HepG2 (cell line): ENCODE data around the gene CTXN1. TPM values are rescaled to one million over a fixed set of nuclear protein-coding genes. Genes with fewer than 3 reads are reported as not detected.

Experiments used
- CBX2 ChIP-seq, 2 experiments: fragments of 200-600 bp in 1 of 2; sonication (generic); formaldehyde crosslinking in 1 of 2; IDR thresholded peaks; 2 replicates each; pipeline versions ENCODE4 v1.7.0 to v1.8.1; 2018 to 2022; ENCODE audit warnings: low read depth in 2 of 2, low read length in 1 of 2, mild to moderate bottlenecking in 1 of 2, missing genetic modification reagents in 1 of 2
- CCAR2 ChIP-seq: fragments of 200-400 bp; formaldehyde crosslinking; optimal IDR thresholded peaks from 2 replicates; pipeline ENCODE3; 2018; ENCODE audit warnings: low read depth, mild to moderate bottlenecking, low read length, moderate library complexity
- CENPT ChIP-seq: sonication (generic); formaldehyde crosslinking; IDR thresholded peaks from 2 replicates; pipeline ENCODE4 v1.8.0; 2022; ENCODE audit warnings: low read depth, mild to moderate bottlenecking, moderate library complexity, missing genetic modification reagents
- FOXO1 ChIP-seq: sonication (generic); formaldehyde crosslinking; IDR thresholded peaks from 2 replicates; pipeline ENCODE4 v1.4.0; 2020; ENCODE audit warnings: missing genetic modification reagents
- HNF4A ChIP-seq: sonication (generic); formaldehyde crosslinking; IDR thresholded peaks from 2 replicates; pipeline ENCODE4 v1.4.0; 2020; ENCODE audit warnings: missing genetic modification reagents
- KDM1A ChIP-seq: IDR thresholded peaks from 2 replicates; pipeline ENCODE4 v1.6.1; 2016; ENCODE audit warnings: missing compliant biosample characterization
- SCMH1 ChIP-seq: sonication (generic); formaldehyde crosslinking; IDR thresholded peaks from 2 replicates; pipeline ENCODE4 v1.9.0; 2021; ENCODE audit warnings: missing genetic modification reagents, mild to moderate bottlenecking, borderline replicate concordance
- TOPORS ChIP-seq: sonication (generic); formaldehyde crosslinking; IDR thresholded peaks from 2 replicates; pipeline ENCODE4 v1.8.0; 2023; ENCODE audit warnings: mild to moderate bottlenecking, missing genetic modification reagents
- ZKSCAN8 ChIP-seq: IDR thresholded peaks from 2 replicates; pipeline ENCODE4 v1.6.1; 2016; ENCODE audit warnings: borderline replicate concordance, missing genetic modification reagents, missing compliant biosample characterization
- ZNF430 ChIP-seq: sonication (generic); formaldehyde crosslinking; IDR thresholded peaks from 2 replicates; pipeline ENCODE4 v1.9.0; 2021; ENCODE audit warnings: mild to moderate bottlenecking, missing genetic modification reagents
- ZNF644 ChIP-seq: IDR thresholded peaks from 2 replicates; pipeline ENCODE4 v1.6.1; 2016; ENCODE audit warnings: low read depth
- ZNF713 ChIP-seq: sonication (generic); formaldehyde crosslinking; IDR thresholded peaks from 2 replicates; pipeline ENCODE4 v1.4.0; 2020; ENCODE audit warnings: mild to moderate bottlenecking, missing genetic modification reagents
- polyA plus RNA-seq, 8 experiments: library from polyadenylated mRNA; depleted of rRNA in 3 of 8; stranded (reverse) in 7 of 8; unstranded in 1 of 8; fragments of >200 nt; fragmentation: Illumina TruSeq in 4 of 8; extraction: Trizol in 4 of 8; gene quantifications; 2 replicates each; pipeline versions ENCODE4 v1.2.1 to v1.2.3, GENCODE V29; 2011 to 2016; ENCODE audit warnings: low read depth in 4 of 8, missing spikeins in 1 of 8, mixed read lengths in 1 of 8; ENCODE audit not compliant: insufficient read depth in 1 of 8
- total RNA-seq, 5 experiments: library from RNA; depleted of rRNA; stranded (reverse); fragments of >200 nt; fragmentation: Illumina TruSeq; extraction: Trizol; gene quantifications; 2 replicates each; pipeline ENCODE4 v1.2.3, GENCODE V29; 2016; ENCODE audit warnings: low read depth in 1 of 5
- TF ChIP-seq, protein P1 (sequence below): sonication (generic); formaldehyde crosslinking; IDR thresholded peaks from 2 replicates; pipeline ENCODE4 v1.5.0; 2020; ENCODE audit warnings: mild to moderate bottlenecking, low read depth, missing genetic modification reagents, borderline replicate concordance
- TF ChIP-seq, protein P2 (sequence below): sonication (generic); formaldehyde crosslinking; IDR thresholded peaks from 2 replicates; pipeline ENCODE4 v1.5.0; 2020; ENCODE audit warnings: missing genetic modification reagents
- TF ChIP-seq, protein P3 (sequence below): sonication (generic); formaldehyde crosslinking; IDR thresholded peaks from 2 replicates; pipeline ENCODE4 v1.4.0; 2020; ENCODE audit warnings: low read depth, missing genetic modification reagents
- TF ChIP-seq, protein P4 (sequence below): sonication (generic); formaldehyde crosslinking; IDR thresholded peaks from 2 replicates; pipeline ENCODE4 v1.4.0; 2020; ENCODE audit warnings: missing genetic modification reagents
- TF ChIP-seq, protein P5 (sequence below): sonication (generic); formaldehyde crosslinking; IDR thresholded peaks from 2 replicates; pipeline ENCODE4 v1.4.0; 2020; ENCODE audit warnings: missing genetic modification reagents
- TF ChIP-seq, protein P6 (sequence below): sonication (generic); formaldehyde crosslinking; IDR thresholded peaks from 2 replicates; pipeline ENCODE4 v1.8.0; 2022; ENCODE audit warnings: low read depth, missing genetic modification reagents

Gene CTXN1
- total and polyA plus RNA-seq, 2 of the 13 experiments (the other 11 are each of a cell fraction or from before 2014, with no cell fraction given) = 0.11 TPM; not detected in 1

DNA sequence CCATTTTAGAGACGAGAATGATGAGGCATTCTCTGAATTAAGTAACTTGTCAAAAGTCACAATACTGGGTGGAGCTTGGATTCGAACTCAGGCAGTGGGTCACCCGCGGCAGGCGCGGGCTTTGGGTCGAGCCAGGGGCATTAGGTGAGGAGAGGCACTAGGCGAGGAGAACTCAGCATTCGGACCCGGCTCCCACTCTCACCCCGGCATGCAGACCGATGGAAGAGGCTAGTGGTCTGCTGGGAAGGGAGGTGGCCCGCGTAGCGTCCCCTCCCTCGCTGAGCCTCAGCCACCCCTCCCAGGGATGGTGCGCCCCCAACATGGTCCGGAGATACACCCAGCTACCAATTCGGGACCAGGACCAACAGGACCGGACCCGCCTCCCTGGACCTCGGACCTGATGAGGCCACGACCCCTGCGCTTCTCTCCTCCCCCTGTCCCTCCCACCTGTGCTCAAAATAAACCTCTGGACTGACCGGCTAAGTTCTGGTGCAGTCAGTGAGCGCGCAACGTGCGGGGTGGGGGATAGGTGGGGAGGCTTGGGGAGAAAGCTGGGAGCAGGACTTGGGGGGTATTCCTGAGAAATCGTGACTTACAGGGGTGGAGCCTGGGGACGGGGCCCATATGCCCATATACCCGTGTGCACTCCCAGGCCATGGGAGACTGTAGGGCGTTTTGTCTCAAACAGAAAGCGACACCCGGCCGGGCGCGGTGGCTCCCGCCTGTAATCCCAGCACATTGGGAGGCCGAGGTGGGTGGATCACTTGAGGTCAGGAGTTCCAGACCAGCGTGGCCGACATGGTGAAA, 7.1 kb downstream of the CTXN1 start (continued):
- TF ChIP-seq, protein P1, sequence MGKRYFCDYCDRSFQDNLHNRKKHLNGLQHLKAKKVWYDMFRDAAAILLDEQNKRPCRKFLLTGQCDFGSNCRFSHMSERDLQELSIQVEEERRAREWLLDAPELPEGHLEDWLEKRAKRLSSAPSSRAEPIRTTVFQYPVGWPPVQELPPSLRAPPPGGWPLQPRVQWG (CRISPR knock-in tag) = no peak
- TF ChIP-seq SCMH1 (CRISPR knock-in tag) (no peak), ZNF430 (no peak), CENPT (0 out of 2 replicates have a peak, but pooled peaks have one; percentile 6), CCAR2 (no peak), ZNF713 (CRISPR knock-in tag) (no peak), ZNF644 (no peak), KDM1A (CRISPR knock-in tag) (peak; percentile 80; the same call in 1 of the 2 replicates), HNF4A (peak; percentile 92), CBX2 (IDR thresholded peaks at IDR 0.05; ENCODE audit: low read depth, low read length) (no peak), CBX2 (CRISPR knock-in tag; IDR thresholded peaks at IDR 0.05; ENCODE audit: low read depth) (no peak), ZKSCAN8 (CRISPR knock-in tag) (no peak), FOXO1 (CRISPR knock-in tag) (no peak), TOPORS (no peak)
- TF ChIP-seq, protein P2, sequence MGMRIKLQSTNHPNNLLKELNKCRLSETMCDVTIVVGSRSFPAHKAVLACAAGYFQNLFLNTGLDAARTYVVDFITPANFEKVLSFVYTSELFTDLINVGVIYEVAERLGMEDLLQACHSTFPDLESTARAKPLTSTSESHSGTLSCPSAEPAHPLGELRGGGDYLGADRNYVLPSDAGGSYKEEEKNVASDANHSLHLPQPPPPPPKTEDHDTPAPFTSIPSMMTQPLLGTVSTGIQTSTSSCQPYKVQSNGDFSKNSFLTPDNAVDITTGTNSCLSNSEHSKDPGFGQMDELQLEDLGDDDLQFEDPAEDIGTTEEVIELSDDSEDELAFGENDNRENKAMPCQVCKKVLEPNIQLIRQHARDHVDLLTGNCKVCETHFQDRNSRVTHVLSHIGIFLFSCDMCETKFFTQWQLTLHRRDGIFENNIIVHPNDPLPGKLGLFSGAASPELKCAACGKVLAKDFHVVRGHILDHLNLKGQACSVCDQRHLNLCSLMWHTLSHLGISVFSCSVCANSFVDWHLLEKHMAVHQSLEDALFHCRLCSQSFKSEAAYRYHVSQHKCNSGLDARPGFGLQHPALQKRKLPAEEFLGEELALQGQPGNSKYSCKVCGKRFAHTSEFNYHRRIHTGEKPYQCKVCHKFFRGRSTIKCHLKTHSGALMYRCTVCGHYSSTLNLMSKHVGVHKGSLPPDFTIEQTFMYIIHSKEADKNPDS (CRISPR knock-in tag) = 0 out of 2 replicates have a peak, but pooled peaks have one; percentile 31
- TF ChIP-seq, protein P3, sequence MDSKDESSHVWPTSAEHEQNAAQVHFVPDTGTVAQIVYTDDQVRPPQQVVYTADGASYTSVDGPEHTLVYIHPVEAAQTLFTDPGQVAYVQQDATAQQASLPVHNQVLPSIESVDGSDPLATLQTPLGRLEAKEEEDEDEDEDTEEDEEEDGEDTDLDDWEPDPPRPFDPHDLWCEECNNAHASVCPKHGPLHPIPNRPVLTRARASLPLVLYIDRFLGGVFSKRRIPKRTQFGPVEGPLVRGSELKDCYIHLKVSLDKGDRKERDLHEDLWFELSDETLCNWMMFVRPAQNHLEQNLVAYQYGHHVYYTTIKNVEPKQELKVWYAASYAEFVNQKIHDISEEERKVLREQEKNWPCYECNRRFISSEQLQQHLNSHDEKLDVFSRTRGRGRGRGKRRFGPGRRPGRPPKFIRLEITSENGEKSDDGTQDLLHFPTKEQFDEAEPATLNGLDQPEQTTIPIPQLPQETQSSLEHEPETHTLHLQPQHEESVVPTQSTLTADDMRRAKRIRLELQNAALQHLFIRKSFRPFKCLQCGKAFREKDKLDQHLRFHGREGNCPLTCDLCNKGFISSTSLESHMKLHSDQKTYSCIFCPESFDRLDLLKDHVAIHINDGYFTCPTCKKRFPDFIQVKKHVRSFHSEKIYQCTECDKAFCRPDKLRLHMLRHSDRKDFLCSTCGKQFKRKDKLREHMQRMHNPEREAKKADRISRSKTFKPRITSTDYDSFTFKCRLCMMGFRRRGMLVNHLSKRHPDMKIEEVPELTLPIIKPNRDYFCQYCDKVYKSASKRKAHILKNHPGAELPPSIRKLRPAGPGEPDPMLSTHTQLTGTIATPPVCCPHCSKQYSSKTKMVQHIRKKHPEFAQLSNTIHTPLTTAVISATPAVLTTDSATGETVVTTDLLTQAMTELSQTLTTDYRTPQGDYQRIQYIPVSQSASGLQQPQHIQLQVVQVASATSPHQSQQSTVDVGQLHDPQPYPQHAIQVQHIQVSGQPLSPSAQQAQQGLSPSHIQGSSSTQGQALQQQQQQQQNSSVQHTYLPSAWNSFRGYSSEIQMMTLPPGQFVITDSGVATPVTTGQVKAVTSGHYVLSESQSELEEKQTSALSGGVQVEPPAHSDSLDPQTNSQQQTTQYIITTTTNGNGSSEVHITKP (CRISPR knock-in tag) = peak; percentile 61; the same call in 1 of the 2 replicates
- TF ChIP-seq, protein P4, sequence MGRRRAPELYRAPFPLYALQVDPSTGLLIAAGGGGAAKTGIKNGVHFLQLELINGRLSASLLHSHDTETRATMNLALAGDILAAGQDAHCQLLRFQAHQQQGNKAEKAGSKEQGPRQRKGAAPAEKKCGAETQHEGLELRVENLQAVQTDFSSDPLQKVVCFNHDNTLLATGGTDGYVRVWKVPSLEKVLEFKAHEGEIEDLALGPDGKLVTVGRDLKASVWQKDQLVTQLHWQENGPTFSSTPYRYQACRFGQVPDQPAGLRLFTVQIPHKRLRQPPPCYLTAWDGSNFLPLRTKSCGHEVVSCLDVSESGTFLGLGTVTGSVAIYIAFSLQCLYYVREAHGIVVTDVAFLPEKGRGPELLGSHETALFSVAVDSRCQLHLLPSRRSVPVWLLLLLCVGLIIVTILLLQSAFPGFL (CRISPR knock-in tag) = no peak
- TF ChIP-seq, protein P5, sequence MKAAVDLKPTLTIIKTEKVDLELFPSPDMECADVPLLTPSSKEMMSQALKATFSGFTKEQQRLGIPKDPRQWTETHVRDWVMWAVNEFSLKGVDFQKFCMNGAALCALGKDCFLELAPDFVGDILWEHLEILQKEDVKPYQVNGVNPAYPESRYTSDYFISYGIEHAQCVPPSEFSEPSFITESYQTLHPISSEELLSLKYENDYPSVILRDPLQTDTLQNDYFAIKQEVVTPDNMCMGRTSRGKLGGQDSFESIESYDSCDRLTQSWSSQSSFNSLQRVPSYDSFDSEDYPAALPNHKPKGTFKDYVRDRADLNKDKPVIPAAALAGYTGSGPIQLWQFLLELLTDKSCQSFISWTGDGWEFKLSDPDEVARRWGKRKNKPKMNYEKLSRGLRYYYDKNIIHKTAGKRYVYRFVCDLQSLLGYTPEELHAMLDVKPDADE (CRISPR knock-in tag) = no peak
- TF ChIP-seq, protein P6, sequence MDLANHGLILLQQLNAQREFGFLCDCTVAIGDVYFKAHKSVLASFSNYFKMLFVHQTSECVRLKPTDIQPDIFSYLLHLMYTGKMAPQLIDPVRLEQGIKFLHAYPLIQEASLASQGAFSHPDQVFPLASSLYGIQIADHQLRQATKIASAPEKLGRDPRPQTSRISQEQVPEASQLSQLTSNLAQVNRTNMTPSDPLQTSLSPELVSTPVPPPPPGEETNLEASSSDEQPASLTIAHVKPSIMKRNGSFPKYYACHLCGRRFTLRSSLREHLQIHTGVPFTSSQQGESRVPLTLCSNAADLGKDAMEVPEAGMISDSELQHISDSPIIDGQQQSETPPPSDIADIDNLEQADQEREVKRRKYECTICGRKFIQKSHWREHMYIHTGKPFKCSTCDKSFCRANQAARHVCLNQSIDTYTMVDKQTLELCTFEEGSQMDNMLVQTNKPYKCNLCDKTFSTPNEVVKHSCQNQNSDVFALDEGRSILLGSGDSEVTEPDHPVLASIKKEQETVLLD (CRISPR knock-in tag) = no peak
